PC-9 (cell line): ENCODE data around the gene SMIM29. TPM values are rescaled to one million over a fixed set of nuclear protein-coding genes. Genes with fewer than 3 reads are reported as not detected.
"Not testable (repeated sequence)": the region's sequence is repeated elsewhere in the genome, so short reads cannot be mapped to it uniquely, and the experiment has no call there.

ENCODE experiments used
- BruUV-seq: library from RNA; stranded (reverse); fragments of 400-500 nt; replicated peaks from 2 replicates; lab custom pipeline; 2021; lab: Mats Ljungman, UMichigan
- CTCF ChIA-PET: fragments of 300-600 bp; sonication (Branson Sonifier 250); formaldehyde crosslinking; loops from one replicate; lab custom pipeline; 2022; ENCODE audit warnings: antibody characterized with exemption; lab: Charles Lee
- POLR2A ChIA-PET: fragments of 300-600 bp; sonication (Branson Sonifier 250); formaldehyde crosslinking; loops from one replicate; lab custom pipeline; 2022; ENCODE audit warnings: antibody characterized with exemption; ENCODE audit not compliant: unreplicated experiment; lab: Charles Lee
- DNase-seq, 2 experiments: peaks; one replicate each; pipeline versions ENCODE4 v3.0.0 to v3.0.0-alpha.2; 2015 to 2022; ENCODE audit warnings: mixed read lengths in 1 of 2
- H2AFZ ChIP-seq: fragments of 200-600 bp; sonication (generic); 2 replicates; pipeline ENCODE4 v1.8.1; 2017; ENCODE audit warnings: antibody characterized with exemption
- H3F3A ChIP-seq: fragments of 200-600 bp; sonication (generic); 2 replicates; pipeline ENCODE4 v1.8.1; 2017; ENCODE audit warnings: antibody characterized with exemption, mild to moderate bottlenecking, low read depth; ENCODE audit not compliant: insufficient read depth
- H3K27ac ChIP-seq: fragments of 200-600 bp; sonication (generic); 2 replicates; pipeline ENCODE4 v1.6.1; 2016; ENCODE audit warnings: mixed run types
- H3K27me3 ChIP-seq: fragments of 200-600 bp; sonication (generic); 2 replicates; pipeline ENCODE4 v1.6.1; 2016; ENCODE audit warnings: low read depth, mixed run types; ENCODE audit not compliant: insufficient read depth
- H3K36me3 ChIP-seq: fragments of 200-600 bp; sonication (generic); 2 replicates; pipeline ENCODE4 v1.6.1; 2016; ENCODE audit warnings: low read depth, mixed run types
- H3K4me1 ChIP-seq: fragments of 200-600 bp; sonication (generic); replicated peaks from 2 replicates; pipeline ENCODE4 v1.6.1; 2016; ENCODE audit warnings: mixed run types; ENCODE audit not compliant: insufficient read depth
- H3K4me2 ChIP-seq: fragments of 200-600 bp; sonication (generic); 2 replicates; pipeline ENCODE4 v1.6.1; 2017; ENCODE audit warnings: mixed run types
- H3K4me3 ChIP-seq: fragments of 200-600 bp; sonication (generic); 2 replicates; pipeline ENCODE4 v1.6.1; 2016; ENCODE audit warnings: mixed run types
- H3K79me2 ChIP-seq: fragments of 200-600 bp; sonication (generic); 2 replicates; pipeline ENCODE4 v1.6.1; 2017; ENCODE audit warnings: low read depth, mixed run types
- H3K9me2 ChIP-seq: fragments of 200-600 bp; sonication (generic); 2 replicates; pipeline ENCODE4 v1.8.1; 2017; ENCODE audit warnings: mild to moderate bottlenecking; ENCODE audit not compliant: insufficient read depth
- H3K9me3 ChIP-seq: fragments of 200-600 bp; sonication (generic); 2 replicates; pipeline ENCODE4 v1.8.1; 2016; ENCODE audit warnings: low read depth; ENCODE audit not compliant: insufficient read depth
- H4K20me1 ChIP-seq: fragments of 200-600 bp; sonication (generic); 2 replicates; pipeline ENCODE4 v1.8.1; 2017; ENCODE audit not compliant: insufficient read depth
- CTCF ChIP-seq: fragments of 200-600 bp; sonication (generic); conservative IDR thresholded peaks from 2 replicates; pipeline ENCODE4 v1.6.1; 2017; ENCODE audit warnings: mixed run types, antibody characterized with exemption, mild to moderate bottlenecking, moderate library complexity
- EZH2 ChIP-seq: fragments of 200-600 bp; sonication (generic); IDR thresholded peaks from 2 replicates; pipeline ENCODE4 v1.8.0; 2017; ENCODE audit warnings: antibody characterized with exemption, low read depth
- intact Hi-C: fragments of 100-400 bp; cut with micrococcal nuclease; formaldehyde crosslinking; loops from one replicate; pipeline ENCODE4 v1.10.0; 2022; ENCODE audit not compliant: unreplicated experiment
- total RNA-seq: library from RNA; stranded (reverse); gene quantifications from 2 replicates; pipeline ENCODE4 v1.2.3, GENCODE V29; 2021

Gene SMIM29
- total RNA-seq, 1 experiment from 2014 or later = 35.2 TPM

DNA sequence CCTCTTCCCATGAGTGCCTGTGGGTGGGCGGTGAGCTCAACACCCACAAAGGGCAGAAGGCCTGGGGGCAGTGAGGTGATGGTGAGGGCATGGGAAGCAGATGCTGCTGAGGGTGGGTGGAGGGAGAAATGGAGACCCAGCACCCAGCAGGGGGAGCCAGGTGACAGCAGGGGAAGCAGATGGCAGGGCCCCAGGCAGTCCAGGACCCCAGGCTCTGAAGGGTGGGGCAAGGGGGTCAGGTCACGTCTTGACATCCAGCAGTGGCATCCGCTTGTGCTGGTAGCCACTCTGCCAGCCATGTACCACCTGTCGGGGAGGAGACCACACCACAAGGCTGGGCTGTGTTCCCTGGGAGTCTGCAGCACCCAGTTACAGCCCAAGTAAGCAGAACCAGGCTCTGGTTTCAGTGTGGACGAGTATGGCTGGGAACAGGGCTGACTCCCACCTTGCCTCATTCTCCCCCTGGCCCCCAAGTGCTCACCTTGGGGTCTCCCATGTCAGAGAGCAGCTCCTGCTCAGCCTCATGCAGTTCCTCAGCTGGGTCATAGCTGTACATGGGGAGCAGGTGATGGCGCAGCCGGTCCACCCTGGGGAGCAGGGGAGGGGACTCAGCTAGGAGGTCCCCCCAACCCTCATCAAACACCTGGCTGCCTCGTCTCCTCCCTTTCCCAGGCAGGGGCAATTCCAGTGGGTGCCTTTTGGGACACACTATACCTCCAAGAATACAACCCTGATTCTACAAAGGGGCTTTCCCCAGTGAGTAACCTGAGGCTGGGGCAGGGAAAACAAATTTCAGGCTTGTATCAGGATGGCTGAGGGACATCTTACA, 2.0 kb downstream of the SMIM29 start:
- ChIA-PET POLR2A (interaction anchor here (0.6 to 0.8 kb wide), 3 partner anchors 10 to 309 kb away, joined by 5 read pairs; partner anchors contain the start of genes HMGA1 and SPDEF), CTCF (interaction anchor here (0.8 to 1.1 kb wide), 3 partner anchors 51 to 83 kb away, joined by 3 to 6 read pairs (median 3); no protein-coding TSS in a partner anchor)
- H3K4me3 ChIP-seq = no peak overlapping the region; the same call in 1 of the 2 replicates
- H3K9me2 ChIP-seq = no peaks in the 10 kb centered on the region
- H4K20me1 ChIP-seq = peaks cover 5% of the 10 kb centered on the region; the same call in 1 of the 2 replicates
- H3K27ac ChIP-seq = peak overlapping the region; percentile 83
- peaks cover 64% of the 10 kb centered on the region for H3K4me1 ChIP-seq
- H3K4me2 ChIP-seq = peak overlapping the region; percentile 95
- H3K9me3 ChIP-seq = no peaks in the 10 kb centered on the region
- peak; percentile 72 to 75 for DNase-seq
- H3F3A ChIP-seq = peaks cover 66% of the 10 kb centered on the region
- BruUV-seq = no TSS peak
- H3K79me2 ChIP-seq = peaks cover 24% of the 10 kb centered on the region
- no peak overlapping the region for H2AFZ ChIP-seq
- H3K27me3 ChIP-seq = no peaks in the 10 kb centered on the region
- intact Hi-C loops = loop anchor here (5.0 to 10.0 kb wide), 3 partner anchors 462 to 896 kb away; partner anchors contain the start of genes BLTP3A, LEMD2 and TCP11
- peaks cover 10% of the 10 kb centered on the region for H3K36me3 ChIP-seq
- no peak for TF ChIP-seq EZH2
- TF ChIP-seq CTCF = peak; percentile 62; the same call in 1 of the 2 replicates

DNA sequence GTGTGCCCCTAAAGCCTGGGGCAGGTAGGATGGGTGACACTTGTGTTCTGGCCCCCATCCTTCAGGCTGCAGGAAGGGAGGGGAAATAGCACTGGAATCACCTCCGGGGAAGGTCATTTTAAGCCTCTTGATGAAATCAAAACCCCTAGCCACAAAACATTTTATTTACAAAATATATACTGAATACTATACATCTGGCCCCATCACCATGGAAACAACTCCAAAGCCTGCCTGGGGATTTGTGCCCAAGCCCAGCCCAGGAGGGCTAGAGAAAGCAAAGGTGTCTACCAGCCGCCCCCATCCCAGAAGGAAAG, 2.6 kb downstream of the SMIM29 start:
- peaks cover 72% of the 10 kb centered on the region for H3F3A ChIP-seq
- TF ChIP-seq EZH2 (no peak), CTCF (no peak)
- H3K4me3 ChIP-seq = no peak overlapping the region; the same call in 1 of the 2 replicates
- peaks cover 5% of the 10 kb centered on the region; the same call in 1 of the 2 replicates for H4K20me1 ChIP-seq
- ChIA-PET CTCF (interaction anchor here (0.8 to 1.0 kb wide), 2 partner anchors 50 to 83 kb away, joined by 3 to 6 read pairs; no protein-coding TSS in a partner anchor), POLR2A (interaction anchor here (0.6 to 0.8 kb wide), 2 partner anchors 10 to 24 kb away, joined by 5 read pairs; partner anchors contain the start of gene HMGA1)
- no peak for DNase-seq
- H3K36me3 ChIP-seq = peaks cover 15% of the 10 kb centered on the region
- BruUV-seq = no TSS peak
- peak overlapping the region; percentile 95; the same call in 1 of the 2 replicates for H3K4me2 ChIP-seq
- no peaks in the 10 kb centered on the region for H3K27me3 ChIP-seq
- H2AFZ ChIP-seq = no peak overlapping the region
- H3K9me3 ChIP-seq = no peaks in the 10 kb centered on the region
- intact Hi-C loops = loop anchor here (5.0 to 10.0 kb wide), 3 partner anchors 461 to 896 kb away; partner anchors contain the start of genes BLTP3A, LEMD2 and TCP11
- peaks cover 70% of the 10 kb centered on the region for H3K4me1 ChIP-seq
- peak overlapping the region; percentile 83 for H3K27ac ChIP-seq
- H3K9me2 ChIP-seq = no peaks in the 10 kb centered on the region
- H3K79me2 ChIP-seq = peaks cover 30% of the 10 kb centered on the region

GRCh38 chr6:34245761-34246140, 3.1 kb downstream of the SMIM29 start:
- H3K9me2 ChIP-seq, H3K9me3 ChIP-seq, H3K27me3 ChIP-seq, BruUV-seq, POLR2A ChIA-PET, DNase-seq, H2AFZ ChIP-seq, H4K20me1 ChIP-seq, H3K4me3 ChIP-seq: not testable (repeated sequence)
- H3K27ac ChIP-seq = peak overlapping the region; percentile 83
- CTCF ChIA-PET = interaction anchor here (0.8 to 1.0 kb wide), 2 partner anchors 50 to 82 kb away, joined by 3 to 6 read pairs; no protein-coding TSS in a partner anchor
- intact Hi-C loops = loop anchor here (5.0 to 10.0 kb wide), 3 partner anchors 461 to 897 kb away; partner anchors contain the start of genes BLTP3A, LEMD2 and TCP11
- peaks cover 20% of the 10 kb centered on the region for H3K36me3 ChIP-seq
- H3K4me1 ChIP-seq = peaks cover 74% of the 10 kb centered on the region
- H3K79me2 ChIP-seq = peaks cover 34% of the 10 kb centered on the region
- peaks cover 77% of the 10 kb centered on the region for H3F3A ChIP-seq
- H3K4me2 ChIP-seq = peak overlapping the region; percentile 95

GRCh38 chr6:34245032-34245760, 3.6 kb downstream of the SMIM29 start:
- ChIA-PET CTCF (interaction anchor here (0.6 to 1.3 kb wide), 5 partner anchors 9 to 170 kb away, joined by 5 to 14 read pairs (median 6); partner anchors contain the start of gene HMGA1), POLR2A (interaction anchor here (0.5 to 0.6 kb wide), 2 partner anchors 55 to 932 kb away, joined by 4 to 6 read pairs; no protein-coding TSS in a partner anchor)
- H3K4me3 ChIP-seq, H3K9me3 ChIP-seq, H3K9me2 ChIP-seq, DNase-seq, H4K20me1 ChIP-seq, H2AFZ ChIP-seq, H3K27me3 ChIP-seq: not testable (repeated sequence)
- intact Hi-C loops = loop anchor here (5.0 to 10.0 kb wide), 3 partner anchors 460 to 897 kb away; partner anchors contain the start of genes BLTP3A, LEMD2 and TCP11
- peaks cover 25% of the 10 kb centered on the region for H3K36me3 ChIP-seq
- peaks cover 40% of the 10 kb centered on the region for H3K79me2 ChIP-seq
- H3F3A ChIP-seq = peaks cover 82% of the 10 kb centered on the region
- H3K27ac ChIP-seq = peak overlapping the region; percentile 83
- BruUV-seq = TSS peak; percentile 45
- peak overlapping the region; percentile 95 for H3K4me2 ChIP-seq
- peaks cover 80% of the 10 kb centered on the region for H3K4me1 ChIP-seq
